Measurements from ENCODE around the gene TNFRSF14. TPM values are rescaled to one million over a fixed set of nuclear protein-coding genes. Genes with fewer than 3 reads are reported as not detected.
A peak's percentile ranks its signal among the peaks of the same experiment; 100 is the strongest.

TNFRSF14 gene
- polyA plus RNA-seq, 1 donor from 2014 or later, result 63.3 TPM

DNA sequence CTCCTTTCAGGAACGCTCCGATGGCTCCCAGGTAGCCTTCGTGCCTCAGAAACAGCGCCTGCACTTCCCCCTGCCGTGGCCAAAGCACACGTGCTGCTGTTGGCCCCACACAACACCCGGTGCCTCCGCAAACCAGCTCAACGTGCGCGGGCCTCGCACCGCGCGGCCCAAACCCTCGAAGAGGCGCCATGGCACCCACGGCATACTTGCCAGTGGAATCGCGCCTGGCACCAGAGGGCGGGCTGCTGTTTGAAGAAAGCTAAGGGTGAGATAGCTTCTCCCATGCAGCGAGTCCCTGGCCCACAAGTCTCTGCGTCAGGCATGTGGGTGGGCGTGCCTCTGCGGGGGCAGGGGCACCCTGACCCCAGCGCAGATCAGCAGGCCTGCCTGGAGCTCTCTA lies 37.6 kb upstream of the TNFRSF14 start:
- Mint-ChIP-seq H3K27ac (no peak overlapping the region), H3K36me3 (no peaks in the 10 kb centered on the region), H3K9me3 (no peaks in the 10 kb centered on the region), H3K4me1 (peaks cover 0 to 6% (median 0%) of the 10 kb centered on the region in 3 donors), H3K4me3 (no peak overlapping the region), H3K27me3 (no peaks in the 10 kb centered on the region)

DNA sequence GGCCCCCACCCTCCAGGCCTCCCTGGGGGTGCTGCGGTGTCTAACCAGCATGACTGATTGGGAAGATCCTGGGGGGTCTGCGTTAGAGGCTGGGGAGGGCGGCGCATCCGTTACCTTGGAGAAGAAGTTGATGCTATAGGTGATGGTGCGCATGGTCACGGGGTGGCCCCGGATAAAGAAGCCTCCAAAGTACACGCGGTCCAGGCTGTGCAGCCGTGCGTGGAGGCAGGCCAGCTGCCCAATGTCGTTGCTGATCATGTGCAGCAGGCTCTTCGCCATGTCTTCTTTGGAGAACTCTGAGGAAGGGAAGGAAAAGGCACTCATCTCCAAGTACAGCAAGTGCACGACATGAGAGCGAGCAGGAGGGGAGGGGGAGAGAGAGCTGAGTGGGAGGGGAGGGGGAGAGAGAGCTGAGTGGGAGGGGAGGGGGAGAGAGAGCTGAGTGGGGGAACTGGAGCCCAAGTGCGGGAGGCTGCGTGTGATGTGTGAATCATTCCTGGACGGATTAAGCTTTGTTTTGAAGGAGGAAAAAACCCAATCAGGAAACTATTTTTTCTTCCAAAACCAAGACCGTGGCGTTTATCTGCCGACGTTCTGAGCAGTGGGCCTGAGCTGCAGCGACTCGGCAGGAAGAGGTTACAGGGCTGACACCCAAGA lies 37.0 kb upstream of the TNFRSF14 start:
- Mint-ChIP-seq H3K36me3 (no peaks in the 10 kb centered on the region), H3K4me3 (no peak overlapping the region), H3K4me1 (peaks cover 0 to 10% (median 4%) of the 10 kb centered on the region in 3 donors), H3K9me3 (no peaks in the 10 kb centered on the region), H3K27ac (no peak overlapping the region), H3K27me3 (no peaks in the 10 kb centered on the region)

DNA sequence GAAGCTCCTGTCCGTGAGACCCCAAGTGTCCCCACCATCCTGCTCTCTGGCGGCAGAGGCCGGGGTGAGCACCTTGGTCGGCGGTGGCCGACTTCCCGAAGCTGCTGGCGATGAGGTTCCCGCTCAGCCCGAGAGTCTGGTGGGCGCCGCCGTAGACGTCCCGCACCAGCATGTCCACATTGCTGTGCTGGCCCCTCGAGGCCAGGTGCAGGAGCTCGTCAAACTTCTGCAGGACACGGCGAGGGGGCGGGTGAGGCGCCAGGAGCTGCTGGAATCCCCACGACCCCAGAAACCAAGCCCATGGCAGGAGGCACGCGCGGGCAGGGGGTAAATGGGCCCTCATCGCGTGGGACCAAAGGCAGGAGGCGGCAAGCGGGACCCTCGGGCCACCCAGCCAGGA lies 36.4 kb upstream of the TNFRSF14 start:
- Mint-ChIP-seq H3K27me3 (no peaks in the 10 kb centered on the region), H3K9me3 (no peaks in the 10 kb centered on the region), H3K4me1 (peaks cover 6 to 14% (median 9%) of the 10 kb centered on the region in 3 donors), H3K27ac (no peak overlapping the region), H3K4me3 (no peak overlapping the region), H3K36me3 (no peaks in the 10 kb centered on the region)

DNA sequence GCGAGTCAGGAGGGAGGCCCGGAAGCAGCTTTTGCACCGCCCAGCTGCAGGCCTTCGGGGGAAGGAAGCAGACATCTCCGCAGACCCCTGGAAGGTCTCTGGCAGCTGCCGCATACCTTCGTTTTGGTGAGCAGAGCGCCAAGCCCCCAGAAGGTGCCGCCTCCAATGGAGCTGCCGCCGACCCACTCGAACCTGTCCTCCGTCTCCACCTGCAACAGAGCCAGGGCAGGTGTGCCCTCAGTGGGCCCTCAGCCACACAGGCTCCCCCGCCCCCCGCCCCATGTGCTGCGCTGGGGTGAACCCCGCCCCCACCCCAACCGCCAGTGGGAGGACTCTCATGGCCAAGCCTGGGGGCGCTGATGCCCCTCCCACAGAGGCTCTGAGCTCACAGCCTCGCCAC lies 36.0 kb upstream of the TNFRSF14 start:
- H3K27ac Mint-ChIP-seq, result no peak overlapping the region

DNA sequence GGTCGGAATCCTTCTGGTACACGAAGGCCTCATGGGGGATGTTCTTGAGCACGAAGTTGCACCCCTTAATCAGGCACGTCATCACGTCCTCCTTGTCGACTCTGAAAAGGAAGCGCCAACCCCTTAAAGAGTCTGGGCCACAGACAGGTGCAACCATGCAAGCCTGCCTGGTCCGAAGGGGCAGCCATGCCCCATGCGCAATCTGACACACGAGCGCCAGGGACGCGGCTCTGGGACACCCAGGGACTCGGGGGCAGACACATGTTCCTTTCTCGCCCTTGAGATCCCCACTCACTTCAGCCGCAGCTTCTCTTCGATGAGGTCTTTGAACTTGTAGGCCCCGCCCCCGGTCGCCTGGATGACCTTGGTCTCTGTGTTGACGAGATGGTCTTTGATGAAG lies 35.4 kb upstream of the TNFRSF14 start:
- Mint-ChIP-seq H3K27me3 (no peaks in the 10 kb centered on the region), H3K27ac (no peak overlapping the region), H3K4me3 (no peak overlapping the region), H3K36me3 (no peaks in the 10 kb centered on the region), H3K9me3 (no peaks in the 10 kb centered on the region), H3K4me1 (peaks cover 11 to 20% (median 14%) of the 10 kb centered on the region in 3 donors)

More for the DNA sequence above, 36.0 kb upstream of the TNFRSF14 start:
- no peak overlapping the region for H3K4me3 Mint-ChIP-seq
- no peaks in the 10 kb centered on the region for H3K27me3 Mint-ChIP-seq
- H3K4me1 Mint-ChIP-seq, result peaks cover 10 to 18% (median 14%) of the 10 kb centered on the region in 3 donors
- no peaks in the 10 kb centered on the region for H3K36me3 Mint-ChIP-seq
- no peaks in the 10 kb centered on the region for H3K9me3 Mint-ChIP-seq

DNA sequence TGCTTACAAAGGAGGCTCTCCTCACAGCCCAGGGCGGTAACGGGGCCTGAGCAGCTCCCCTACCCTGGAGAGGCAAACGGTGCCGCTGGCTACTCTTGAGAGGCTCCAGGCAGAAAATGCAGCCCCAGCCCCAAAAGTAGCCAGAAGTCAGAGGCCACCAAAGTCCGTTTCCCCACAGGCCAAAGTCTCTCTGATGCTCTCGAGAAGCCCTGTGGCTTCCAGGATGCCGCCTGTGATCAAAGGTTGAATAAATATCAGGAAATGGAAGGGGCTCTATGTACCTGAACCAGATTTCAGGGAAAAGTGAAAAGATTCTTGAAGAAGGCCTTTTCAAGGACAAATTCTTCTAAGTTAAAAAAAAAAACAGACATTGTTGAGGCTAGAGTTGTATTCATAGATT lies 33.9 kb upstream of the TNFRSF14 start:
- Mint-ChIP-seq H3K36me3 (no peaks in the 10 kb centered on the region), H3K4me1 (peaks cover 13 to 24% (median 14%) of the 10 kb centered on the region in 3 donors), H3K27me3 (no peaks in the 10 kb centered on the region), H3K4me3 (peak overlapping the region in 2 of 4 donors; percentile 15 to 94), H3K27ac (peak overlapping the region in 1 of 3 donors; percentile 6), H3K9me3 (no peaks in the 10 kb centered on the region)

DNA sequence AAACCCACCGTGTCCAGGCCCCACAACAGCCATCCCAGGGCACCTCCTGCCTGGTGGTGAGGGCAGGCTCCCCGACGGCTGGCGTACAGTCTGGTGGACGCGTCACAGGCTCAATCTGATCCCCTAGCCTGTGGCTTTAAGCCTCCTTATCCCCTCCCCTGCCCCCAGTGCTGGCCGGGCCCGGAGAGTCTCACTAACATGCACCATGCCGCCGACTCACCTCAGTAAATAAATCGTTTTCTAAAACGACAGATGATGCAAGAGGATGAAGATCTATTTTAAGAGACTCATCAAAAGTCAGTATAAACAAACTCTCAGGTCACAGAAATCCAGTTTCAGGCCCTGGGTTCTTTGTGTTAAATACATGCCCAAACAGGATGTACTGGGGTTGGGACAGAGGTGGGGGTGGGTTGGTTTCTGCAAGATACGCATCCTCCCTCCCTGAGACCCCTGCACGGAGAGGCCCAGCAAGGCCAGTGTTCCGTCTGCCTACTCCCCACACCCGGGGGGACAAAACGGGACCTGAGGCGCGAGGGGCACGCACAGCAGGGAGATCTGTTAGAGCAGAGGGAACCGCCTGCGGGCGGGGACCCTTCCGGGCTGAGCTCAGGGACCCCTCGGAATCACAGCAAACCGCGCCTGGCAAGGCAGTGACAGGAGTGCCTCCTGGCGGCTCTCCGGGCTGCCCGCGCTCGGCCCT lies 32.8 kb upstream of the TNFRSF14 start:
- Mint-ChIP-seq H3K4me3 (peak overlapping the region in 1 of 4 donors; percentile 94), H3K27ac (peak overlapping the region in 1 of 3 donors; percentile 47), H3K4me1 (peaks cover 13 to 24% (median 14%) of the 10 kb centered on the region in 3 donors), H3K27me3 (no peaks in the 10 kb centered on the region), H3K9me3 (no peaks in the 10 kb centered on the region), H3K36me3 (no peaks in the 10 kb centered on the region)

DNA sequence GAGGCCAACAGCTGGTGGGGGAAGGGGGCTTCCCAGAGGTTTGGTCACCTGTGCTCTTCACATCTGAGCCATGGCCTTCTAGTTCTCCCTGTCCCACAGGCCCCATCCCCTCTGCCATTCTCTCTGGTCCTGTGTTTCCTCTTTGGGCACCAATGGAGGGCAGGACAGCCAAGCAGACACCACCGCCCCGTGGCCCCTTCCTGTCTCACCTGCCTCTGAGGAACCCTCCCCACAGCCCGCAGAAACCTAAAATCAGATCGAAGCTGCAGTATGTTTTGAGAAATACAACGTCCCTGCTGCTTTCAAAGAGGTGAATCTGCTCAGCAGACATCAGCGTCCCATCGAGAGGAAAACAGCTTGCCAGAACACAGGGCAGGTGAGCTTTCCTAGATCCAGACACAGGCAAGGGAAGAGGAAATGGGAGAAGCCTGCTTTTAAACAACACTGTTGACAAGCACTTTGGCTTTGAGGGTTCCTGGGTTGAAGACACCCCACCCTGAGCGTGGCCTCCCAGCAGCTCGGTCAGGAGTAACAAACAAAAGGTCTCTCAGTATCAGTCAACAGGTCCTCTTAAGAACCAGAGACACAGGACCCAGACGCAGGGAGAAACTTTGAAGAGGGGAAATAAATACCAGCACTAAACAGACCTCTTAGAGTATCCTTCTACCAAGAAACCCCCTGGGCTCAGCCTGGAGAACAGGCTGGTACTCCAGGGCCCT lies 32.1 kb upstream of the TNFRSF14 start:
- Mint-ChIP-seq H3K27ac (no peak overlapping the region), H3K27me3 (peaks cover 5% of the 10 kb centered on the region), H3K36me3 (no peaks in the 10 kb centered on the region), H3K4me3 (peak overlapping the region; percentile 65 to 94 (median 85)), H3K4me1 (peaks cover 15 to 28% (median 17%) of the 10 kb centered on the region in 3 donors), H3K9me3 (no peaks in the 10 kb centered on the region)

DNA sequence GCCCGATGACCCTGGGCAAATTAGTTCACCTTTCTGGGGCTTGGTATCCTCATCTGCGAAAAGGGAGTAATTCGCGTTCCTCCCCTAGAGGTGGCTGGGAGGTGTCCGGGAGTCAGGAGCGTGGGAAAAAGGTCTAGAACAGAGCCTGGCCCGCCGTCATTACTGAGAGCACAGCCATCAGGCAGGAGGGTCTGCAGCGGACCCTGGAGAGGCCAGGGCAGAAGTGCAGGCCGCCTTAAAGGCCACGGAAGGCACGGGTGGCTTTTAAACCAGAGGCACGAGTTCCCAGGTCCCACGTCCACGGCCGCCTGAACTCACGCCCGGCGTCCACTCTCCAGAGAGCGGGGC lies 30.6 kb upstream of the TNFRSF14 start:
- Mint-ChIP-seq H3K36me3 (no peaks in the 10 kb centered on the region), H3K4me3 (peak overlapping the region; percentile 88 to 99 (median 94)), H3K27me3 (peaks cover 6% of the 10 kb centered on the region), H3K4me1 (peaks cover 15 to 28% (median 17%) of the 10 kb centered on the region in 3 donors), H3K27ac (peak overlapping the region; percentile 46 to 89 (median 83)), H3K9me3 (no peaks in the 10 kb centered on the region)

DNA sequence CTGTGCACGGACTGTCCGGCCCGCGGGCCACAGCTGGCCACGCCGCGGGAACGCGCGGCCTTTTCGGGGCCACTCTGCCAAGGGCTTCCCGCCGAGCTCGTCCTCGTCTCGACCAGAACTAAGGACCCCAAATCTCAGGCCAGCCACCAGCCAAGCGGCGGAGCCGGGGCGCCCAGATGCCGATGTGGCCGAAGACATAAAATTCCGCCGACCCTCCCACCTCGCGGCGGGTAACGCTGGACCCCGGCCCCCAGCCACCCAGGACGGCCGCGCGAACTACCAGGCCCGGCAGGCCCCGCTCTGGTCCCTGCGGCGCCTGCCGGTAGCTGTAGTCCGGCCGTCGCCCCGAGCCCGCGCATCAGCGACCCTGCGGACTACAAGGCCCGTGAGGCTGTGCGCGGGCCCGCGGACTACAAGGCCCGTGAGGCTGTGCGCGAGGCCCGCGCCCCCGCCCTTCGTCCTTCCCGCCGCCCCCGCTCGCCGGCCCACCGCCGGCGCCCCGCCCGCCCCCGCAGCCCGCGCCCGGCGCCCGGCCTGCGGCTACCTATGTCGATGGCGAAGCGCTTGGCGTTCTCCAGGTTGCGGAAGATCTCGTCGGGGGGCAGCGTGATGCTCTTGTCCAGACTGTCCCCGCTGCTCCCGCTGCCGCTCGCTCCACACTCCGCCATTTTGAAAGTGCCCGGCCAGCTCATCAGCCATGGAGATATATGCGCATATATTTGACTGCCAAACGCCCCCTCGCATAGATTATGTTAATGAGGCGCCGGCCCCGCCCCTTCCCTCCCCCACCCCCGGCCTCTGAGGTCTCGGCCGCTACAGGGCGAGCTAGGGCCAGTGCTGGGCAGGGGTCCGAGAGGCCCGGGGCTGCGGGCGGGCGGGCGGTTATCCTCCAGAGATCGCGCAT lies 30.0 kb upstream of the TNFRSF14 start, which contains the start of gene PANK4:
Gene PANK4, minus strand, starts transcription at position 677 of the 904 bp plus-strand sequence. Its CDS starts 9 bp downstream, at position 668.
- H3K36me3 Mint-ChIP-seq, result no peaks in the 10 kb centered on the region
- H3K4me1 Mint-ChIP-seq, result peaks cover 16 to 28% (median 17%) of the 10 kb centered on the region in 3 donors
- no peaks in the 10 kb centered on the region for H3K9me3 Mint-ChIP-seq
- peak within 1 kb of the TSS; percentile 94 to 99 (median 97) for H3K4me3 Mint-ChIP-seq
- H3K27me3 Mint-ChIP-seq, result peaks cover 8% of the 10 kb centered on the region
- H3K27ac Mint-ChIP-seq, result peak within 1 kb of the TSS; percentile 89 to 99 (median 95)

DNA sequence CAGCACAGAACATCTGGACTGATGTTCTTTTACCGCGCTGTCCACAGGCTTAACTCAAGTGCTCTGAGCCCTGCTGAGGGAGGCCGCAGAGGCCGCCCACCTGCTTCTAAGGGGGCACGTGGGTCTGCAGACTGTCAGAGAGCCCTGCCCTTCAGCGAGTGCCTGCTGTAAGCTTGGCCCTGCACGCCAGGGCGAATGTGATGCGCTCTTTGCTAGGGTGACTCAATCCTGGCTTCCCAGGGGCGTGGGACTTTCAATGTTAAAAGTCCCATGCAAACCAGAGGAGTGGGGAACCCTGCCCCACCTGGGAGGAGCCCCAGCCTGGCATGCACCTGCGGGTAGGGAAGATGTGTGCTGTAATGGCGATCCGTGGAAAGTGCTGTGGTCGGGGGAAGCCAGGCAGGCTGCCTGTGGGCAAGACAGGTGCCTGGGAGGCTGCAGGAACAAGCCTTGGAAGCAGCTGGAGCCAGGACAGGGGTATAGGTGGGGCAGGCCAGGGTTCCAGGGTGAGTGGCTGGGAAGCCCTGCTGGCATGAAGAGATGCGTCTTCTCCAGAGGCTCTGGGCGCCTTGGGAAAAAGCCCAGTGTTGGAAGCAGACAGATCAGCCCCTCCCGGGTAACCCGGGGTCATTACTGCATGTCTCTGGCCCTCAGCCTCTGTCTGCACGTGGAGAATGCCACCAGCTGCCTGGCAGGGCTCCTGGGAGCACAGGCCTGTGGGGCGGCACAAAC lies 29.2 kb upstream of the TNFRSF14 start:
- Mint-ChIP-seq H3K4me3 (peak overlapping the region; percentile 3 to 99 (median 80)), H3K4me1 (peaks cover 16 to 28% (median 17%) of the 10 kb centered on the region in 3 donors)

DNA sequence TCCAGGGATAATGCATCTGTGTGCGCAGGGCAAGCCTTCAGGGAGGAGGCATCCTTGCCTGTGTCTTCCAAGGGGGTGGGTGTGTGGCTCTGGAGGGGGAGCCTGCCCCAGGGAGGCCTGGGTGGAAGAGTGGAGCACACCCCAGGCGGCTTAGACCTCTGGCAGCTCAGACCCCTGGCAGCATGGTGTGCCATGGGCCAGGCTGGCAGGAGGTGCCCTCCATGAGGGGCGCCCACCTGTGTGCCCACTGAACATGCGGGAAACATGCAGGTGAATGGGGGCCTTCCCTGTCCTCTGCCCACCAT lies 28.7 kb upstream of the TNFRSF14 start:
- Mint-ChIP-seq H3K27ac (no peak overlapping the region), H3K4me3 (peak overlapping the region in 1 of 4 donors; percentile 94), H3K4me1 (peaks cover 16 to 28% (median 17%) of the 10 kb centered on the region in 3 donors), H3K36me3 (no peaks in the 10 kb centered on the region), H3K27me3 (peaks cover 15% of the 10 kb centered on the region), H3K9me3 (no peaks in the 10 kb centered on the region)

More for the DNA sequence above, 29.2 kb upstream of the TNFRSF14 start:
- Mint-ChIP-seq H3K9me3 (no peaks in the 10 kb centered on the region), H3K36me3 (no peaks in the 10 kb centered on the region), H3K27ac (peak overlapping the region; percentile 11 to 99 (median 89)), H3K27me3 (peaks cover 14% of the 10 kb centered on the region)

DNA sequence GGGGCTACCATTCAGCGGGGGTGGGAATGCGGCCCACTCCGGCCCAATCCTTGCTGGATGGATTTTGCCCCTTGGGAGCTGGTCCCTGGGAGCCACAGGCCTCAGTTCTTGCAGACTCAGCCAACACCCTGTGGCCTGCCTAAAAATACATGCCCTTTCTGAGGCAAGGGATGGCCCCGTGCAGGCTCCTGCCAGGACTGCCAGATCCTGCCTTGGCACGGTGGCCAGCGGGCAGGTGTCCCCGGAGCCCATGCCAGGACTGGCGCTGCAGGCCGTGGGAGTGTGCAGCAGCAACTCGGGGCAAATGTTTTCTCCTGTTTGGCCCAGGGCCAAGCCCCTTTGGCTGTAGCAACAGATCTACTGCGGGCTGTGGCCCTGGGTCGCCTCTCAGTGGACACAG lies 28.2 kb upstream of the TNFRSF14 start:
- peak overlapping the region in 1 of 4 donors; percentile 94 for H3K4me3 Mint-ChIP-seq
- no peaks in the 10 kb centered on the region for H3K36me3 Mint-ChIP-seq
- no peak overlapping the region for H3K27ac Mint-ChIP-seq
- H3K4me1 Mint-ChIP-seq, result peaks cover 16 to 24% (median 17%) of the 10 kb centered on the region in 3 donors
- no peaks in the 10 kb centered on the region for H3K9me3 Mint-ChIP-seq
- peaks cover 15% of the 10 kb centered on the region for H3K27me3 Mint-ChIP-seq

DNA sequence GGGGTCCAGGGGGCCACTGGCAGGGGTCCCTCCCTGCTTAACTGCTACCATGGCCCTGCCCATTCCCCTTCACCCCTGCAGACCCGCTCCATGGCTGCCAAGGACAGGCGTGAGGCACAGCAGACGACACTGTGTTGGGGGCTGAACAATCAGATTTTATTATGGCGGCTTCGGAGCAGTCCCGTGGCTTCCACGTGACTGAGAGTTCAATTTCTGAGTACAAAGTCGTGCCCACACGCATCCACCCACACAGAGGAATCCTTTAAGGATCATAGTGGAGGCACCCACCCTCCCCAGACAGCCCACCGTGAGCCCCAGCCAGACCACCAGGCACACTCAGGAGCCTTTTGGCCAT lies 27.6 kb upstream of the TNFRSF14 start:
- H3K36me3 Mint-ChIP-seq, result no peaks in the 10 kb centered on the region
- no peaks in the 10 kb centered on the region for H3K9me3 Mint-ChIP-seq
- H3K27me3 Mint-ChIP-seq, result peaks cover 17% of the 10 kb centered on the region
- peak overlapping the region; percentile 79 to 93 (median 86) for H3K4me3 Mint-ChIP-seq
- H3K4me1 Mint-ChIP-seq, result peaks cover 16 to 22% (median 17%) of the 10 kb centered on the region in 3 donors
- H3K27ac Mint-ChIP-seq, result peak overlapping the region in 1 of 3 donors; percentile 87
